Measurements from ENCODE around the gene ATOH8.
"Not testable (repeated sequence)": the region's sequence is repeated elsewhere in the genome, so short reads cannot be mapped to it uniquely, and the experiment has no call there.

Gene ATOH8

DNA sequence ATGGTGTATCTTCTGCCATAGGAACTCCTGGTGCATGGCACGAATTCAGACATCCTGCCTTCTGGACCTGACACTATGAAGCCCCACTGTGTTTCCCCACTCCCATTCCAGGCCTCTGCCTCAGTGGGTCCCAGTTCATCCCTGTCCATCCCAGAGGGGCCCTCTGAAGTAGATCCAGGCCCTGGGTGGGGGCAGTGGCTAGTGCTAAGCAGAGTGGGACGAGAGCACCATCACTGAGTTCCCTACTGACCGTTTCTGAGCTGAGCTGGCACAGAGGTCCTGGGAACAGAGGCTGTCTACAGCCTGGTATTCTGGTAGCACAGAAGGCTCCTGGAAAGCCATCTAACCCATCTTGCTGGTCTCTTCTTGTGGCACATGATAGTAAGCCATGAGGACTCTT is 54.0 kb downstream of the ATOH8 start:
- DNase-seq, result no peak

GRCh38 chr2:85810371-85811179 is 56.8 kb downstream of the ATOH8 start:
- DNase-seq, result no peak

GRCh38 chr2:85811180-85812093 is 57.6 kb downstream of the ATOH8 start:
- DNase-seq, result no peak

GRCh38 chr2:85812094-85812735 is 58.4 kb downstream of the ATOH8 start:
- no peak for DNase-seq

- DNase-seq, result no peak
These were observed 59.6 kb downstream of the ATOH8 start for GRCh38 chr2:85813211-85813981.

DNA sequence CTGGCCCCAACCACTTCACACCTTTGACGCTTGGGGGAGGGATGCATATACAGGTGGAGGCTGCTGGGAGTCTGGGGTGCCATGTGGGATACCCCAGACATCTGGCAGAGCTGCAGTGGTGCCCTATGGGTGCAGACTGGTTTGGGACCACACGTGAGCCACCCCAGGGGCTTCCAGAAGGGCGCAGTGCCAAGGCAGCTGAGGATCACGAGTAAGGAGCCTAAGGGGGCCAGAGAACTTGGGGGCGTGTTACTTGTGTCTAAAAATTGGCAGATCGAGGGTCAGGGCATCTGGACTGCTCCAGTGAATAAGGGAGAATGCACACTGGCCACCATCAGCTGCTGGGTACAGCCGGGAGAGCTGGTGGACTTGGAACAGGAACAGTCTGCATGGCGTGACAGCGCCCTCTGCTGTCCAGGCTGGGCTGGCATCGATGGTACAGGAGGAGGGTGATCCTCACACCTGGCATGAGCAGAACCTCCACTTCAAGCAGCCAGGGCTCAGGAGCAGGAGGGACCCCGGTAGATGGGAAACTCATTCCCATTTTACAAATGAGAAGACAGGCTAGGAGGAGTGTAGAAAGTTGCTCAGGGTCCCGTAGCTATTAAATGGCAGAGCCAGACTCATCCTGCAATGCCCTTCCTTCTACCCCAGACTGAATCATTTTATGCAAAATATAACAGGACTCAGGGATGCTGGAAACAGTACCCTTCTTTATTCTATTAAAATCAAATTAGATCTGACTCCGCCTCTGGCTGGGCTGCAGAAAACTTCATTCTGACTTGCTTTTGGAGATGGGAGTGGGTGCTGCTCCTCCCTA is 60.4 kb downstream of the ATOH8 start:
- DNase-seq, result peak; percentile 78

DNA sequence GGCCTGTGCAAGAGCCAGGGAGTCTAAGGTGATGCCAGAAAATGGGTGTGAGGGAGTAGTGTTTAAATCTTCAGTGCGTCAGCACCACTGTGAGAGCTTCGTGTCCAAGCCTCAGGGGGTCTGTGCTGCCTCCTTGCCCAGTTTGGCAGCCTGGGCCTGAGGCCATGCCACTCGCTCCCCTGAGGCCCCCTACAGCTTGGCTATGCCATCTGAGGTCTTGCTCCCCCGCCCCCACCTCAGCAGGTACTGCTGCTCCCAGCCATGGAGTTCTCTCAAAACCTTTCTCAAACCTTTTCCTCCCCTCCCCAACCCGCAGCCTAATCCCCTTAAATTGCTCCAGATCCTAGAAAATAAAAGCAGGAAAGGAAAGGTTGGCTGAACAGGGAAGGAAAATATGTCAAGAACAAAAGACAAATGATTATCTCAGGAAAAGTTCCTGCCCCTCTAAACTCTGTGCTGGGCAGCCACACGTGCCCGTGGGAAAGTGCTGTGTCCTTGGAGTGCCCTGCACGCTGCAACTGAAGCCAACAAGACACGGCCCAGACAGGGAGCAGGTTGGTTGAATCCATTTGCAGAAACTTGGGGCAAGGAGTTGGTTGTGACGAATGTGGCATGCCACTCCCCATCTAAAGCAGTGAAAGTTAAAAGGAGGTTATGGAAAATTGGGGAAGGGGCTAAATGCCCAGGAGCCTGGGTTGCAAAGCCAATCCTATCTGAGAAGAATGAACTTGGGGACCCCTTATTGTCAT is 61.2 kb downstream of the ATOH8 start:
- no peak for DNase-seq

- DNase-seq, result no peak
These were observed 66.2 kb downstream of the ATOH8 start for GRCh38 chr2:85819811-85820510.

- no peak for DNase-seq
These were observed 69.0 kb downstream of the ATOH8 start for GRCh38 chr2:85822766-85823165.

DNA sequence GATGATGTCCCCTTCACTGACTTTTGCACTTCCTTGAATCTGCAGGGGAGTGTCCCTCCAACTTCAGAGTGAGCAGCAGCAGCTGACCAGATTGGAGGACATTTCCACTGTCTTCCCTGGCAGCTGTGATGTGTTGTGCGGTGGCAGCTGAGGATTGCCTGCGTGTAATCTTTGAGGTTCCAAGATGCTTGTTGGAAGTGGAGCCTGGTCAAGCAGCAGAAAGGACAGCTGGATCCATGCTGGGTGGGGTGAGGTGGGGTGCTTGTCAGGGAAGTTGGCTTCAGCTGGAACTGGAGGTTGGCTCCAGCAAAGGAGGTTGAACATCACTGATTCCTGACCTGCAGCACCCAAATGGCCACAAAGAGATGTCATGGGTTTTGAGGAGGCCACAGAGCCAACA is 70.2 kb downstream of the ATOH8 start:
- DNase-seq, result no peak

DNA sequence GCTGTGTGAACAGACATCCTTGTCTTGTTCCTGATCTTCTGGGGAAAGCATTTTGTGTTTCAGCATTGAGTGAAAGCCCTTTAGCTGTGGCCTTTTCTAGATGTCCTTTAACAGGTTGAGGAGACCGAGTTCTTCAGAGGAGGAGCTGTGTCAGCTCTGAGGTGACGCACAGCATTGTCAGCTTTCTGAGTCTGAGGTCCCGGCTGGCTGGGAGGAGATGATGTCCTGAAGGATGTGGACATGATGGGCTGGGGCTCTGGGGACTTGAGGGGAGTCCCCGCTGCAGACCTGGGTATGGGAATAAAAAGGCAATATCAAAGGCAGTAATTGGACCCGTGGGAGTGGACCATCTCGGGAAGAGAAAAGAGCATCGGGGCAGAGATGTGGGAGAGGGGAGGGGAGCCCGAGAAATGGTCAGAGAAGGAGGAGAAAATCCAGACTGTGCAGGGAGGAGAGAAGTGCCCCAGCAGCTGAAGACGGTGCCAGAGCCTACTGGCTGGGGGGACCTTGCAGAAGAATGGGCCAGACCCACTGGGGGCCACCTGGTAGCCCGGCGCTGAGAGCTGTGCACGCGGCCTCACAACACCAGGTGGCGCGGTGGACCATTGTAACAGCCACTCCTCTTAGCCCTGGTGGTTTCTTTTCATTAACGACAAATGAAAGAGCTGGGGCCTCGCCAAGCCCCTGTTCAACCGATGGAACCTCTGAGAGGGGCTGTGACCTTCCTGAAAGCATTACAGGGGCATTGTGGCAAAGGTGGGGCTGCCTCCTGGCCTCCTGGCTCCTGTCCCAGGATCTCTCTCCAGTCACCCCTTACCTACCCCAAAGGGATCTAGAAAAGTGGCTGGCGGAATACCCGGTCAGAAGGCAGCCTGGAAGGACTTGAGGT is 73.4 kb downstream of the ATOH8 start:
- peak; percentile 85 for DNase-seq

- no peak for DNase-seq
These were observed 74.2 kb downstream of the ATOH8 start for GRCh38 chr2:85827879-85828569.

- no peak for DNase-seq
These were observed 74.9 kb downstream of the ATOH8 start for GRCh38 chr2:85828725-85829124.

DNA sequence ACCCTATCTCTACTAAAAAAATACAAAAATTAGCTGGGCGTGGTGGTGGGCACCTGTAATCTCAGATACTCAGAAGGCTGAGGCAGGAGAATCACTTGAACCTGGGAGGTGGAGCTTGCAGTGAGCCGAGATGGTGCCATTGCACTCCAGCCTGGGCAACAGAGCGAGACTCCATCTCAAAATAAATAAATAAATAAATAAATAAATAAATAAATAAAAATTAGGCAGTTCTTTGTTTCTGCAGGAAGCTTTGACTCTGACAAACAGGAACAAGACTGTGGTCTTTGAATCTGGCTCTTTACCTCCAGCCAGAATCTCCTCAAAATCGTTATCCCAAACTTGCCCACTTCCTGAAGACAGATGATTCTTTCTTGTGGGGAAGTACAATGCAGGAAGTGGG is 75.6 kb downstream of the ATOH8 start:
- not testable (repeated sequence) for DNase-seq

- peak; percentile 51 for DNase-seq
These were observed 76.9 kb downstream of the ATOH8 start for GRCh38 chr2:85830645-85831044.

GRCh38 chr2:85831735-85832134 is 77.9 kb downstream of the ATOH8 start:
- no peak for DNase-seq

- DNase-seq, result no peak
These were observed 80.7 kb downstream of the ATOH8 start for GRCh38 chr2:85834466-85834865.
